Heart left ventricle (tissue), 16 donors: Measurements from ENCODE around the gene CPNE8. TPM values are rescaled to one million over a fixed set of nuclear protein-coding genes. Genes with fewer than 3 reads are reported as not detected.

Experiments used
- ATAC-seq, 4 donors: fragments of 200-7000 bp; cut with Tn5 transposase; one replicate each; pipeline ENCODE4 v1.9.1; 2020 to 2022; ENCODE audit warnings: moderate library complexity in 4 of 4, mild to moderate bottlenecking in 3 of 4, moderate number of reproducible peaks in 1 of 4
- DNase-seq, 5 donors: peaks; one replicate each; pipeline ENCODE4 v3.0.0-alpha.2; 2020
- H3K27ac ChIP-seq, 12 donors: fragments of 200-600 bp; sonication (generic) in 4 of 12; one replicate each; pipeline versions ENCODE4 v1.5.0 to v1.8.0; 2016 to 2022; ENCODE audit warnings: mild to moderate bottlenecking in 2 of 12
- H3K27me3 ChIP-seq, 9 donors: fragments of 200-600 bp; sonication (generic) in 2 of 9; one replicate each; pipeline versions ENCODE4 v1.5.1 to v1.8.0; 2016 to 2022; ENCODE audit warnings: mild to moderate bottlenecking in 3 of 9
- H3K36me3 ChIP-seq, 9 donors: fragments of 200-600 bp; sonication (generic) in 2 of 9; one replicate each; pipeline versions ENCODE4 v1.5.0 to v1.8.0; 2018 to 2022; ENCODE audit warnings: mild to moderate bottlenecking in 2 of 9
- H3K4me1 ChIP-seq, 12 donors: fragments of 200-600 bp; sonication (generic) in 4 of 12; one replicate each; pipeline versions ENCODE4 v1.5.0 to v1.8.0; 2016 to 2022; ENCODE audit warnings: mild to moderate bottlenecking in 3 of 12
- H3K4me3 ChIP-seq, 12 donors: fragments of 200-600 bp; sonication (generic) in 4 of 12; one replicate each; pipeline versions ENCODE4 v1.5.0 to v1.8.0; 2017 to 2022; ENCODE audit warnings: mild to moderate bottlenecking in 9 of 12, moderate library complexity in 4 of 12
- H3K9me3 ChIP-seq, 12 donors: fragments of 200-600 bp; sonication (generic) in 4 of 12; one replicate each; pipeline versions ENCODE4 v1.5.0 to v1.8.0; 2016 to 2022; ENCODE audit warnings: mild to moderate bottlenecking in 1 of 12
- CTCF ChIP-seq, 12 donors: fragments of 200-600 bp; sonication (generic) in 4 of 12; IDR thresholded peaks; one replicate each; pipeline versions ENCODE4 v1.5.0 to v1.8.0; 2018 to 2022; ENCODE audit warnings: antibody characterized with exemption in 12 of 12, mild to moderate bottlenecking in 5 of 12
- POLR2A ChIP-seq, 2 donors: fragments of 450-650 bp; IDR thresholded peaks; one replicate each; pipeline ENCODE4 v1.6.1; 2017; ENCODE audit warnings: antibody characterized with exemption in 2 of 2, mild to moderate bottlenecking in 2 of 2, moderate library complexity in 2 of 2
- WGBS, 4 donors: extraction: QIAGEN DNeasy Blood & Tissue Kit in 2 of 4; methylation state at CpG; one replicate each; pipeline versions ENCODE4 v1.1.5 to v1.1.7; 2013 to 2018; 5-methylcytosine and 5-hydroxymethylcytosine counted together
- intact Hi-C, 10 donors: fragments of 100-400 bp; cut with DNase I; formaldehyde crosslinking; loops; one replicate each; pipeline versions ENCODE4 v1.11.1 to v1.14.2; 2022
- polyA plus RNA-seq, 2 donors: library from polyadenylated mRNA; stranded (reverse); fragments of 200-250 nt; gene quantifications; one replicate each; pipeline ENCODE4 v1.2.3, GENCODE V29; 2013
- total RNA-seq, 9 donors: library from RNA; depleted of rRNA in 2 of 9; stranded (reverse); fragments of >200 nt in 2 of 9; fragmentation: NEBNext Ultra II Directional in 3 of 9; extraction: Animal tissue kit (Norgen Biotek cat#: 25700) in 3 of 9; gene quantifications; one replicate each; pipeline versions ENCODE4 v1.1.0 to v1.2.4, GENCODE V29; 2016 to 2023
- donor health status: ischemic (EF 13 %, LVEDD 7.1; RV severe dilation, severe dysfunction).
- donor health status: healthy with polysubstance abuse.
- donor health status: DM: no; HTN: yes; CAD: no.
- donor health status: DM: no; HTN: no; CAD: no.
- donor health status: ischemic (EF 25% LVEDD 6.9; RV normal size, moderate dysfunction).
- donor health status: ischemic (EF 25% LVEDD 5.7; RV mildly dilated, moderate dysfunction).
- donor health status: healthy.
- donor health status: DM: yes; HTN: yes; CAD: no.
- donor health status: ischemic (EF 35%, LVEDD 5.7; RV mildly dilated, moderate dysfunction).
- donor health status: nonischemic (EF 11% LVEDD 7.7; RV severe dilation, severe dysfunction).
- donor health status: DM: yes; HTN: yes; CAD: no.
- donor health status: PGD.
- donor health status: ischemic (EF 29% LVEDD 5.4; RV normal size, mild dysfunction).
- donor health status: nonischemic (EF 23%, LVEDD 6.1; RV moderate dilation, normal function).

Gene CPNE8
- total and polyA plus RNA-seq, 11 donors = 2.9 to 15.1 (median 4.5) TPM

DNA sequence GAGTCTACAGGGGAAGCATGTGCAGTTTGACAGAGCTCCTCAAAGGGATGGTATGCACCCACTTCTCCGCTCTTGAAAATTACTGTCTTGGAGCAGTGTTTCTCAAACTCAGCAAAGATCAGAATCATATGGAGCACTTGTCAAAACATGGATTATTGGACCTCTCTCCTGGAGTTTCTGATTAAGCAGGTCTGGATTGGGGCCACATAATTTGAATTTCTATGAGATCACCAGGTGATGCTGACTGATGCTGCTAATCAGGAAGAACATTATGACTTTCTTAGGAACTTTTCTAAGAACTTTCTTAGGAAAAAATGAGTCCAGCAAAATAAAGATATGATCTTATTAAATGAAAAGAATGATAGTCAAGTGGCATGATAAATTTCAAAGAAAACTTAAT, 144.3 kb downstream of the CPNE8 start:
- Histone ChIP-seq H3K36me3 (peaks cover 0 to 28% (median 9%) of the 10 kb centered on the region in 9 donors), H3K4me3 (no peak overlapping the region), H3K27ac (no peak overlapping the region), H3K27me3 (no peaks in the 10 kb centered on the region), H3K4me1 (no peaks in the 10 kb centered on the region), H3K9me3 (no peaks in the 10 kb centered on the region)
- 92 to 100% (median 99%) methylated on average over 1 of the region's 1 CpG for WGBS, 4 donors
- TF ChIP-seq POLR2A (IDR thresholded peaks at IDR 0.05) (no peak), CTCF (IDR thresholded peaks at IDR 0.05) (no peak)
- no peak for DNase-seq
- no peak for ATAC-seq
- intact Hi-C loops = no loop called here

DNA sequence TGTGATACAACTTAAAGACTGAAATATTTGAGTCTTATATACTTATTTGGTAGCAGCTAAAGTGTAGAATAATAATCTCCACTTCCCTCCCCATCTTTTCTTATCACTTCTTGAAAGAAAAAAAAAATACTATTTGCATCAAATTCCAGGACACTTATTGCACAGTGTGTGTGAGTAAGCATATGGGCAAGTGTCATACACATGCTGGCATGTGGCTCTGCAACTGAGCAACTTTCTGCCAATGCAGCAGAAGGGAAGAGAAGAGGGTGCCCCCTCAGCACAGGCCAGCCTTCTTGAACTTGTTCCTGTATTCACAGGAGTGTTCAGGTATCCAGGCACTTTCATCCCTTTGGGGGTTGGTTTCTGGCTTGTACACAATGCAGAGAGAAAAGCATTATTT, 145.8 kb downstream of the CPNE8 start:
- Histone ChIP-seq H3K27me3 (no peaks in the 10 kb centered on the region), H3K36me3 (peaks cover 0 to 28% (median 9%) of the 10 kb centered on the region in 9 donors), H3K4me3 (no peak overlapping the region), H3K27ac (no peak overlapping the region), H3K9me3 (no peaks in the 10 kb centered on the region), H3K4me1 (no peaks in the 10 kb centered on the region)
- intact Hi-C loops = loop anchor here in 1 of 10 donors (10.0 kb wide), 1 partner anchor 145 kb away; the partner anchor contains the start of gene CPNE8
- TF ChIP-seq POLR2A (IDR thresholded peaks at IDR 0.05) (no peak), CTCF (IDR thresholded peaks at IDR 0.05) (no peak)
- ATAC-seq (no peak), DNase-seq (no peak)

- ATAC-seq (no peak), DNase-seq (no peak)
- 79 to 91% (median 82%) methylated on average over 2 of the region's 2 CpGs for WGBS, 4 donors
- no peaks in the 10 kb centered on the region for H3K36me3 ChIP-seq
- H3K4me3 ChIP-seq = no peak overlapping the region
- intact Hi-C loops = no loop called here
- H3K27me3 ChIP-seq = no peaks in the 10 kb centered on the region
- H3K27ac ChIP-seq = no peak overlapping the region
- TF ChIP-seq POLR2A (IDR thresholded peaks at IDR 0.05) (no peak), CTCF (IDR thresholded peaks at IDR 0.05) (no peak)
- no peaks in the 10 kb centered on the region for H3K4me1 ChIP-seq
- peaks cover 0 to 5% (median 0%) of the 10 kb centered on the region in 12 donors for H3K9me3 ChIP-seq
Measured at GRCh38 chr12:38746744-38747143, 158.6 kb downstream of the CPNE8 start.

- ATAC-seq = no peak
- H3K4me3 ChIP-seq = no peak overlapping the region
- H3K27ac ChIP-seq = no peak overlapping the region
- intact Hi-C loops = no loop called here
- no peak for DNase-seq
- peaks cover 0 to 8% (median 0%) of the 10 kb centered on the region in 12 donors for H3K9me3 ChIP-seq
- 73 to 81% (median 74%) methylated on average over 4 of the region's 4 CpGs for WGBS, 4 donors
- no peaks in the 10 kb centered on the region for H3K36me3 ChIP-seq
- H3K27me3 ChIP-seq = no peaks in the 10 kb centered on the region
- H3K4me1 ChIP-seq = no peaks in the 10 kb centered on the region
- TF ChIP-seq POLR2A (IDR thresholded peaks at IDR 0.05) (no peak), CTCF (IDR thresholded peaks at IDR 0.05) (no peak)
Measured at GRCh38 chr12:38745601-38746000, 159.8 kb downstream of the CPNE8 start.
